HEK293 (cell line): Measurements from ENCODE around the gene KIF2B.

ENCODE experiments used
- CTCF ChIP-seq: fragments of 450-650 bp; formaldehyde crosslinking; IDR thresholded peaks from 2 replicates; pipeline ENCODE4 v1.5.1; 2016; ENCODE audit warnings: missing biosample characterization, missing genetic modification characterization
- MZF1 ChIP-seq: fragments of 450-650 bp; formaldehyde crosslinking; IDR thresholded peaks from 2 replicates; pipeline ENCODE4 v1.5.1; 2017; ENCODE audit warnings: missing biosample characterization, missing genetic modification characterization, borderline replicate concordance
- YY1 ChIP-seq: fragments of 450-650 bp; formaldehyde crosslinking; IDR thresholded peaks from 2 replicates; pipeline ENCODE4 v1.5.1; 2018; ENCODE audit warnings: missing biosample characterization, missing genetic modification characterization
- ZBTB1 ChIP-seq: fragments of 450-650 bp; formaldehyde crosslinking; IDR thresholded peaks from 2 replicates; pipeline ENCODE4 v1.5.1; 2016; ENCODE audit warnings: missing biosample characterization, missing genetic modification characterization
- ZNF121 ChIP-seq: fragments of 450-650 bp; formaldehyde crosslinking; IDR thresholded peaks from 2 replicates; pipeline ENCODE4 v1.5.1; 2016; ENCODE audit warnings: missing biosample characterization, missing genetic modification characterization
- ZNF138 ChIP-seq: fragments of 450-650 bp; formaldehyde crosslinking; IDR thresholded peaks from 2 replicates; pipeline ENCODE4 v1.5.1; 2016; ENCODE audit warnings: missing biosample characterization, missing genetic modification characterization, borderline replicate concordance
- ZNF157 ChIP-seq: fragments of 450-650 bp; formaldehyde crosslinking; IDR thresholded peaks from 2 replicates; pipeline ENCODE4 v1.5.1; 2016; ENCODE audit warnings: missing biosample characterization, missing genetic modification characterization
- ZNF513 ChIP-seq: fragments of 450-650 bp; IDR thresholded peaks from 2 replicates; pipeline ENCODE4 v1.5.1; 2018; ENCODE audit warnings: missing biosample characterization, missing genetic modification characterization
- ZNF629 ChIP-seq: fragments of 450-650 bp; formaldehyde crosslinking; IDR thresholded peaks from 2 replicates; pipeline ENCODE4 v1.5.1; 2017; ENCODE audit warnings: missing biosample characterization, missing genetic modification characterization
- ZNF704 ChIP-seq: fragments of 450-650 bp; formaldehyde crosslinking; IDR thresholded peaks from 2 replicates; pipeline ENCODE4 v1.5.1; 2016; ENCODE audit warnings: missing biosample characterization, missing genetic modification characterization

DNA sequence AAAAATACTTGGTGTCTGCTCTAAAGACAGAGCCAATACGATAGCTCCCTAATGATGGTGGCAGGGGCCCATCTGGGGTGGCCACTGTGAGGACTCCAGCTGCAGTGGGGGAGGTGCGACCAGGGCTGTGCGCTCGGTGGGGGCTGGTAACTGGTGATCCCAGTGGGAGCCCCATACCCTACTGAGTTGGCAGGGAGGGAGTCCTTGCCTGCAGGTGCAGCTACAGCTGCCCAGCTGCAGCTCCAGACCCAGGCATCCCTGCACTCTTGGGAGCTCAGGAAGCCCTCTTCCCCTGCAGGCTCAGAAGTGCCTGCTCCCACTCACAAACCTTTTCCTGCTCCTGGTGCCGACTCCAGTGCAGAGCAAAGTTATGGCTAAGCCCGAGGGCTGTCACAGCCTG, 31.2 kb upstream of the KIF2B start:
- TF ChIP-seq ZNF138 (tag by site-specific recombination) = no peak
- TF ChIP-seq ZNF704 (tag by site-specific recombination) = no peak
- TF ChIP-seq ZBTB1 (tag by site-specific recombination) = no peak
- no peak for TF ChIP-seq ZNF629
- TF ChIP-seq CTCF = no peak
- TF ChIP-seq YY1 (tag by site-specific recombination) = no peak
- TF ChIP-seq ZNF121 = no peak
- TF ChIP-seq MZF1 (tag by site-specific recombination) = no peak
- TF ChIP-seq ZNF513 (tag by site-specific recombination) = no peak
- TF ChIP-seq ZNF157 (tag by site-specific recombination) = no peak
